ENCODE measurements around the gene XG.

Gene XG

DNA sequence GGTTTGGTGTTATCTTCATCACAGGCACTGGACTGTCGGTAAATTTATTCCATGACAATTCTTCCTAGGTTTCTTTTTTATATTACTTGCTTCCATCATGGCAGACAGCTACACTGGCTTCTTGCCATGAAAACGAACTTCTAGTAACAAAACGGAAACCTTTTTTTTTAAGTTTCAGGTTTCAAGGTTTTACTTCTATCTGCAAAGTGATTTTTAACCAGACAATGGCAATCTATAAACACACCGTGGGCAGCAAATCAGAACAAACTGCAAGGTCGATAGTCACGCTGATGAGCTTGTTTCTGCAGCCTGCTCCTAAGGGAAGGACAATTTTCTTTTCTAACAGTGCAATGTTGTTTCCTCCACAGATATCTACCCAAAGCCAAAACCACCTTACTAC is 29.9 kb downstream of the XG start:
- TF ChIP-seq, protein P1, sequence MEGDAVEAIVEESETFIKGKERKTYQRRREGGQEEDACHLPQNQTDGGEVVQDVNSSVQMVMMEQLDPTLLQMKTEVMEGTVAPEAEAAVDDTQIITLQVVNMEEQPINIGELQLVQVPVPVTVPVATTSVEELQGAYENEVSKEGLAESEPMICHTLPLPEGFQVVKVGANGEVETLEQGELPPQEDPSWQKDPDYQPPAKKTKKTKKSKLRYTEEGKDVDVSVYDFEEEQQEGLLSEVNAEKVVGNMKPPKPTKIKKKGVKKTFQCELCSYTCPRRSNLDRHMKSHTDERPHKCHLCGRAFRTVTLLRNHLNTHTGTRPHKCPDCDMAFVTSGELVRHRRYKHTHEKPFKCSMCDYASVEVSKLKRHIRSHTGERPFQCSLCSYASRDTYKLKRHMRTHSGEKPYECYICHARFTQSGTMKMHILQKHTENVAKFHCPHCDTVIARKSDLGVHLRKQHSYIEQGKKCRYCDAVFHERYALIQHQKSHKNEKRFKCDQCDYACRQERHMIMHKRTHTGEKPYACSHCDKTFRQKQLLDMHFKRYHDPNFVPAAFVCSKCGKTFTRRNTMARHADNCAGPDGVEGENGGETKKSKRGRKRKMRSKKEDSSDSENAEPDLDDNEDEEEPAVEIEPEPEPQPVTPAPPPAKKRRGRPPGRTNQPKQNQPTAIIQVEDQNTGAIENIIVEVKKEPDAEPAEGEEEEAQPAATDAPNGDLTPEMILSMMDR (IDR thresholded peaks at IDR 0.05; ENCODE audit: extremely low read depth, insufficient read depth, missing control alignments), result no peak
- no peak for DNase-seq (ENCODE audit: low spot score)
- in situ Hi-C loops (cut with MboI; ENCODE audit: low pct_unique_long_range_greater_than_20kb, low sequenced_read_pairs, unreplicated experiment), result no loop called here

DNA sequence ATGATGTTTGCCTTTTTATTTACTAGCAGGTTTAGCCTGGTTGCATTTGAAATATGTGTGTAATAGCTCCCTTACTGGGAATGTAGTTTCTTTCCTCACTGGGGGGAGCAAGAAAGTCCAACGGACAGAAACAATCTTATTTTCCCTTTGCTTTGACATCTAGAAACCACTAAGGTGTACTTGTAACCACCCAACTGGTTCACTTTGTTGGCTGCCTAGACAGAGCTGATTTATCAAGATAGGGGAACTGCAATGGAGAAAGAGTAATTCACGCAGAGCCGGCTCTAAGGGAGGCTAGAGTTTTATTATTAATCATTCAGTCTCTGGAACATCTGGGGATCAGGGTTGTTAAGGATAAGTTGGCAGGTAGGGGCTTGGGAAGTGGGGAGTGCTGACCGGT is 30.3 kb downstream of the XG start:
- TF ChIP-seq, protein P1 (IDR thresholded peaks at IDR 0.05; ENCODE audit: extremely low read depth, insufficient read depth, missing control alignments), result no peak
- in situ Hi-C loops (cut with MboI; ENCODE audit: low pct_unique_long_range_greater_than_20kb, low sequenced_read_pairs, unreplicated experiment), result no loop called here
- no peak for DNase-seq (ENCODE audit: low spot score)

DNA sequence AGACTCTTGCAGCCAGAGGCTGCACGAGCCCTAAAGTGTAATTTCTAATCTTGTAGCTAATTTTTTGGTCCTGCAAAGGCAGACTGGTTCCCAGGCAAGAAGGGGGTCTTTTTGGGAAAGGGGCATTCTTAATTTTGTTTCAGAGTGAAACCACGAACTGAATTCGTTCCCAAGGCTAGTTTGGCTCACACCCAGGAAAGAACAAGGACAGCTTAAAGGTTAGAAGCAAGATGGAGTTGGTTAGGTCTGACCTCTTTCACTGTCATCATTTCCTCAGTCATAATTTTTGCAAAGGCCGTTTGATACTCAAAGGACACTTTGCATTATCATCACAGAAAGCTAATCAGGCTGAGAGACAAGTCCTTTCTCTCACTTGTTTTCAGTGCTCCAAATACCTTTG is 30.9 kb downstream of the XG start:
- TF ChIP-seq, protein P1 (IDR thresholded peaks at IDR 0.05; ENCODE audit: extremely low read depth, insufficient read depth, missing control alignments), result no peak
- in situ Hi-C loops (cut with MboI; ENCODE audit: low pct_unique_long_range_greater_than_20kb, low sequenced_read_pairs, unreplicated experiment), result no loop called here
- DNase-seq (ENCODE audit: low spot score), result no peak

DNA sequence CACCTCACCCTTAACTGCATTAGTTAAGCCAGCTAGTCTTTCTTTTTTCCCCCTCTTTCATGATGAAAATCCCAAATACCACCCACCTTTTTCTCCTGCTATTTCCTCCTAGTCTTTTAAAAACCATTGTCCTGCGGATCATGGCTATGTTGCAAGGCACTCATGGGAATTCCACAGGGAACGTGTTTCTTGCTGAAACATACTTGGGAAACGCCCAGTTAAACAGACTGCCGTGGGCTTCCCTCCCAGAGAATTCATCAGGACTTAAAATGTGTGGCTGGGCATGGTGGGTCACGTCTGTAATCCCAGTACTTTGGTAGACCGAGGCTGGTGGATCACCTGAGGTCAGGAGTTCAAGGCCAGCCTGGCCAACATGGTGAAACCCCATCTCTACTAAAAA is 32.2 kb downstream of the XG start:
- no peak for DNase-seq (ENCODE audit: low spot score)
- TF ChIP-seq, protein P1 (IDR thresholded peaks at IDR 0.05; ENCODE audit: extremely low read depth, insufficient read depth, missing control alignments), result no peak
- in situ Hi-C loops (cut with MboI; ENCODE audit: low pct_unique_long_range_greater_than_20kb, low sequenced_read_pairs, unreplicated experiment), result no loop called here

DNA sequence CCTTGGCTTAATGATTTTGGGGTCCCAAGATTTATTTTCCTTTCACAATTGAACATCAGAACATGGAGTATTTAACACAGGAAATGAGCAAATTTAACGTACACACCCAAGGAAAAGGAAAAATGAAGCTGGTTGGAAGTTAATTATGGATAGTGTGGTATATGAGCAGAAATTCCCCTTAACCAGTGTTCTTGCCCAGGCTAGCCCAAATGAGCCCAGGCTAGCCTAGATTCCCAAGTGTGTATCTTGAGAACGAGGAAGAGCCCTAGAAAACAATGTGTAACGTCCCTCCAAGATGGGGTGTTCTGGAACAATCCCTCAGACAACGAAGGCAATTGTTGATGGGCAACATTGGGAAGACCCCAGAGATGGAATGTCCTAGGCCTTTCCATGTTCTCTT is 33.7 kb downstream of the XG start:
- in situ Hi-C loops (cut with MboI; ENCODE audit: low pct_unique_long_range_greater_than_20kb, low sequenced_read_pairs, unreplicated experiment), result no loop called here
- DNase-seq (ENCODE audit: low spot score), result no peak
- TF ChIP-seq, protein P1 (IDR thresholded peaks at IDR 0.05; ENCODE audit: extremely low read depth, insufficient read depth, missing control alignments), result no peak

DNA sequence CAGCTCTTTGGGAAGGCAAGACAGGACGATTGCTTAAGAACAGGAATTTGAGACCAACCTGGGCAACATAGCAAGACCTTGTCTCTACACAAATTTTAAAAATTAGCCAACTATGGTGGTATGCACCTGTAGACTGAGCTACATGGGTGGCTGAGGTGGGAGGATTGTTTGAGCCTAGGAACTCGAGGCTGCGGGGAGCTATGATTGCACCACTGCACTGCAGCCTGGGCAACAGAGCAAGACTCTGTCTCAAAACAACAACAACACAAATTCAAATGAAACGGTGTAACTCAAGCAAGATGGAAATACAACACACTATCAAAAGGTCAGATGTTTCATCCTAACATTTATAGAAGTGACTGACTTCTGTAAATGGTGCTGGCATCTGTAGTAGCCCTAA is 37.1 kb downstream of the XG start:
- in situ Hi-C loops (cut with MboI; ENCODE audit: low pct_unique_long_range_greater_than_20kb, low sequenced_read_pairs, unreplicated experiment), result no loop called here
- TF ChIP-seq, protein P1 (IDR thresholded peaks at IDR 0.05; ENCODE audit: extremely low read depth, insufficient read depth, missing control alignments), result no peak
- DNase-seq (ENCODE audit: low spot score), result no peak

DNA sequence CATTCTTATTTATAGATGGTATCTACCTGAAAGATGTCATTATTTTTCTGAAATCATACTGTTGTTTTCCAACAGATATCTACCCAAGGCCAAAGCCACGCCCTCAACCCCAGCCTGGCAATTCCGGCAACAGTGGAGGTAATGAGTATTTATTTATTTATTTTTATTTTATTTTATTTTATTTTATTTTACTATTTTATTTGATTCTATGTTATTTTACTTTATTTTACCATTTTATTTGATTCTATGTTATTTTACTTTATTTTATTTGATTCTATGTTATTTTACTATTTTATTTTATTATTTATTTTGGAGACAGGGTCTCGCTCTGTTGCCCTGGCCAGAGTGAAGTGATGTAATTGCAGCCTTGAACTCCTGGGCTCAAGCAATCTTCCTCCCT is 37.7 kb downstream of the XG start:
- TF ChIP-seq, protein P1 (IDR thresholded peaks at IDR 0.05; ENCODE audit: extremely low read depth, insufficient read depth, missing control alignments), result no peak
- in situ Hi-C loops (cut with MboI; ENCODE audit: low pct_unique_long_range_greater_than_20kb, low sequenced_read_pairs, unreplicated experiment), result no loop called here
- DNase-seq (ENCODE audit: low spot score), result no peak

Data from GM13977 (cell line).